IPS DF 6.9 (cell line): Measurements from ENCODE around the gene CDH8.

Experiments
- DNase-seq: peaks from one replicate; pipeline ENCODE4 v3.0.0-alpha.2; 2013; ENCODE audit warnings: low read depth, low spot score
- H3K27ac ChIP-seq: one replicate; pipeline ENCODE4 v1.5.1; 2013; ENCODE audit warnings: low read length, control low read depth
- H3K27me3 ChIP-seq: 2 replicates; pipeline ENCODE4 v1.6.1; 2013; ENCODE audit warnings: mild to moderate bottlenecking, low read length; ENCODE audit not compliant: control insufficient read depth, insufficient read depth
- H3K36me3 ChIP-seq: 2 replicates; pipeline ENCODE4 v1.6.1; 2013; ENCODE audit warnings: low read length; ENCODE audit not compliant: control insufficient read depth, insufficient read depth
- H3K4me1 ChIP-seq: 2 replicates; pipeline ENCODE4 v1.6.1; 2013; ENCODE audit warnings: low read length; ENCODE audit not compliant: control insufficient read depth, insufficient read depth
- H3K4me3 ChIP-seq: 2 replicates; pipeline ENCODE4 v1.5.1; 2013; ENCODE audit warnings: mild to moderate bottlenecking, low read length
- H3K9me3 ChIP-seq: 2 replicates; pipeline ENCODE4 v1.6.1; 2013; ENCODE audit warnings: low read length, inconsistent platforms; ENCODE audit not compliant: control insufficient read depth, insufficient read depth
- WGBS: extraction: QIAGEN DNeasy Blood & Tissue Kit; methylation state at CpG from one replicate; pipeline ENCODE4 v1.1.7; 2013; ENCODE audit warnings: mixed read lengths, missing lambda C conversion rate; ENCODE audit not compliant: insufficient read length, insufficient coverage; 5-methylcytosine and 5-hydroxymethylcytosine counted together

Gene CDH8

GRCh38 chr16:61901689-61902088, 134.5 kb downstream of the CDH8 start:
- Histone ChIP-seq H3K4me3 (no peak overlapping the region), H3K27me3 (no peaks in the 10 kb centered on the region), H3K36me3 (peaks cover 2% of the 10 kb centered on the region; the same call in 1 of the 2 replicates), H3K4me1 (no peaks in the 10 kb centered on the region), H3K9me3 (no peaks in the 10 kb centered on the region), H3K27ac (no peak overlapping the region)
- no peak for DNase-seq
- no CpG with 5 or more reads among the region's 1 CpG for WGBS

- Histone ChIP-seq H3K36me3 (peaks cover 2% of the 10 kb centered on the region; the same call in 1 of the 2 replicates), H3K4me1 (no peaks in the 10 kb centered on the region), H3K27me3 (no peaks in the 10 kb centered on the region), H3K4me3 (no peak overlapping the region), H3K9me3 (no peaks in the 10 kb centered on the region), H3K27ac (no peak overlapping the region)
- WGBS: no CpG with 5 or more reads among the region's 1 CpG
- no peak for DNase-seq
Measured at GRCh38 chr16:61900482-61900881, 135.8 kb downstream of the CDH8 start.

GRCh38 chr16:61897657-61898056, 138.6 kb downstream of the CDH8 start:
- Histone ChIP-seq H3K27ac (no peak overlapping the region), H3K36me3 (no peaks in the 10 kb centered on the region), H3K9me3 (no peaks in the 10 kb centered on the region), H3K27me3 (no peaks in the 10 kb centered on the region), H3K4me3 (no peak overlapping the region), H3K4me1 (peaks cover 3% of the 10 kb centered on the region; the same call in 1 of the 2 replicates)
- 100% methylated on average over 1 of the region's 3 CpGs for WGBS
- DNase-seq: no peak

GRCh38 chr16:61892531-61892930, 143.7 kb downstream of the CDH8 start:
- Histone ChIP-seq H3K9me3 (no peaks in the 10 kb centered on the region), H3K36me3 (no peaks in the 10 kb centered on the region), H3K4me1 (peaks cover 3% of the 10 kb centered on the region; the same call in 1 of the 2 replicates), H3K27me3 (no peaks in the 10 kb centered on the region), H3K4me3 (no peak overlapping the region), H3K27ac (no peak overlapping the region)
- WGBS: no CpG with 5 or more reads among the region's 2 CpGs
- DNase-seq: no peak

- Histone ChIP-seq H3K27me3 (no peaks in the 10 kb centered on the region), H3K4me1 (peaks cover 3% of the 10 kb centered on the region; the same call in 1 of the 2 replicates), H3K27ac (no peak overlapping the region), H3K9me3 (no peaks in the 10 kb centered on the region), H3K36me3 (no peaks in the 10 kb centered on the region), H3K4me3 (no peak overlapping the region)
- no CpG with 5 or more reads among the region's 3 CpGs for WGBS
- DNase-seq: no peak
Measured at GRCh38 chr16:61891460-61891859, 144.8 kb downstream of the CDH8 start.

GRCh38 chr16:61890386-61890785, 145.9 kb downstream of the CDH8 start:
- peaks cover 3% of the 10 kb centered on the region; the same call in 1 of the 2 replicates for H3K4me1 ChIP-seq
- no peak overlapping the region for H3K27ac ChIP-seq
- DNase-seq: no peak
- no peaks in the 10 kb centered on the region for H3K9me3 ChIP-seq
- no CpG with 5 or more reads among the region's 2 CpGs for WGBS
- H3K27me3 ChIP-seq: no peaks in the 10 kb centered on the region
- H3K36me3 ChIP-seq: no peaks in the 10 kb centered on the region
- H3K4me3 ChIP-seq: no peak overlapping the region

GRCh38 chr16:61887903-61888302, 148.3 kb downstream of the CDH8 start:
- WGBS: no CpG with 5 or more reads among the region's 4 CpGs
- H3K27me3 ChIP-seq: no peaks in the 10 kb centered on the region
- no peaks in the 10 kb centered on the region for H3K4me1 ChIP-seq
- no peak overlapping the region for H3K27ac ChIP-seq
- no peak for DNase-seq
- no peak overlapping the region for H3K4me3 ChIP-seq
- H3K9me3 ChIP-seq: no peaks in the 10 kb centered on the region
- no peaks in the 10 kb centered on the region for H3K36me3 ChIP-seq

GRCh38 chr16:61885343-61885742, 150.9 kb downstream of the CDH8 start:
- DNase-seq: no peak
- Histone ChIP-seq H3K9me3 (no peaks in the 10 kb centered on the region), H3K27ac (no peak overlapping the region), H3K4me3 (no peak overlapping the region), H3K36me3 (no peaks in the 10 kb centered on the region), H3K27me3 (no peaks in the 10 kb centered on the region), H3K4me1 (no peaks in the 10 kb centered on the region)
- WGBS: no CpG with 5 or more reads among the region's 6 CpGs

GRCh38 chr16:61879306-61879705, 156.9 kb downstream of the CDH8 start:
- Histone ChIP-seq H3K4me1 (0 out of 2 replicates have a peak, but pooled peaks cover 1% of the 10 kb centered on the region), H3K27me3 (no peaks in the 10 kb centered on the region), H3K4me3 (no peak overlapping the region), H3K27ac (no peak overlapping the region), H3K36me3 (no peaks in the 10 kb centered on the region), H3K9me3 (no peaks in the 10 kb centered on the region)
- no peak for DNase-seq
- no CpG with 5 or more reads among the region's 3 CpGs for WGBS

GRCh38 chr16:61877436-61877835, 158.8 kb downstream of the CDH8 start:
- no CpG with 5 or more reads among the region's 1 CpG for WGBS
- no peak for DNase-seq
- Histone ChIP-seq H3K9me3 (no peaks in the 10 kb centered on the region), H3K36me3 (no peaks in the 10 kb centered on the region), H3K4me3 (no peak overlapping the region), H3K27ac (no peak overlapping the region), H3K27me3 (no peaks in the 10 kb centered on the region), H3K4me1 (0 out of 2 replicates have a peak, but pooled peaks cover 1% of the 10 kb centered on the region)

GRCh38 chr16:61872778-61873119, 163.5 kb downstream of the CDH8 start:
- no peak overlapping the region for H3K27ac ChIP-seq
- H3K9me3 ChIP-seq: no peaks in the 10 kb centered on the region
- no peaks in the 10 kb centered on the region for H3K4me1 ChIP-seq
- H3K36me3 ChIP-seq: no peaks in the 10 kb centered on the region
- no peak overlapping the region for H3K4me3 ChIP-seq
- no peak for DNase-seq
- H3K27me3 ChIP-seq: no peaks in the 10 kb centered on the region
